ENCODE results near the gene MYL5. TPM values are rescaled to one million over a fixed set of nuclear protein-coding genes. Genes with fewer than 3 reads are reported as not detected.

The MYL5 gene
- total RNA-seq = 10 to 100 TPM; 14.6 to 25.7 TPM

DNA sequence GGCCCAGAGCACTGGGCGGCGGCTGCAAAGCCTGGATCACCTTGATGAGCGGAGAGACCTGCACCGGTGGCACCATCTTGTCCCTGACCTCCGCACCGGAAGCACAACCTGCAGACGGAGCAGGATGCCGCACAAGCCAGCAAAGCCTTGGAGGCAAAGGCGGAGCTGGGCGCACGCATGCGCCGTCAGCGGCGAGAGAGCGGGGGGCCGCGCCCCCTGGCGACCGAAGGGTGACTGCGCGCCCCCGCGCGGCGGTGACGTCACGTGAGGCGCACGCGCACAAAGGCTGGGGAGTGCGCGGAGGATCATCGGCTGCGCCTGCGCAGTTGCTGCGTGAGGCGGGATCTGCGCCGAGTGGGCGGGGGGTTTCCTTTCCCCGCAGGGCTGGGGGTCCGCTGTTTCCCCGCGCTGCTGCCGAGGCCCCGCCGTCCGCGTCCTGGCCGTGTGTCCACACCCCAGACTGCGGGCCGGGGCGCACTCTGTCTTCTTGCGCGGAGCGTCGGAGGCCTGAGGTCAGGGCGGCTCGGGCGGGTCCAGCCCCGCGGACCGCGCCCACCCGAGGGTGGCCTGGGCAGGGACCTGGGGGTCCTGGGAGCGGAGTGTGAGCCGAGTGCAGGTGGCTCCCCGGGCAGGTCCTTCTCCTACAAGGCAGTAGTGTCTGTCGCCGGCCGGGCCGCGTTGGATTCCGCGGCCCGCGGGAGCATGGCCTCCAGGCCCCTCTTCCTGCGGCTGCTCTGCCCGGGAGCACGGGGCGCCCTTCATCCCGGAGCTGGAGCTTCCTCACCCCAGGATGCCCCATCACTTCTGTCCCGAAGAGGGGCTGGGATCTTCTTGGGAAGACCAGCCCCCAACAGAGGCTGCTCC, at the start of gene MYL5, which contains the start of gene ATP5ME:
Gene MYL5, plus strand, starts transcription at position 371 of the 864 bp plus-strand sequence. CDS start 3,485 bp downstream, outside the sequence.
Gene ATP5ME, minus strand, starts transcription at position 105 of the 864 bp plus-strand sequence. Its CDS starts 29 bp downstream, at position 76.
- peaks cover 20% of the 10 kb centered on the region for H3K4me1 ChIP-seq (replicated peaks)
- intact Hi-C loops (cut with DNase I) = loop anchor here (5.0 to 10.0 kb wide), 3 partner anchors 108 to 340 kb away; partner anchors contain the start of gene ZNF141
- no peaks in the 10 kb centered on the region for H3K27me3 ChIP-seq (replicated peaks; ENCODE audit: insufficient read depth)
- peak; percentile 92 for TF ChIP-seq POLR2A (IDR thresholded peaks at IDR 0.05)
- peak; percentile 96 for TF ChIP-seq POLR2AphosphoS5 (IDR thresholded peaks at IDR 0.05)
- TF ChIP-seq CTCF (IDR thresholded peaks at IDR 0.05) = peak; percentile 95 to 100 (median 98)
- no peaks in the 10 kb centered on the region for H3K9me3 ChIP-seq
- H3K36me3 ChIP-seq = peaks cover 0 to 6% of the 10 kb centered on the region in 2 donors
- 0% methylated on average over 74 of the region's 84 CpGs for WGBS
- peak within 1 kb of the TSS; percentile 86 to 99 for H3K4me3 ChIP-seq
- peak within 1 kb of the TSS; percentile 94 to 98 for H3K27ac ChIP-seq
- DNase-seq (ENCODE audit: low spot score) = peak; percentile 95

GRCh38 chr4:624705-625590, 49.4 kb upstream of the MYL5 start, which contains the start of gene PDE6B:
Gene PDE6B (plus strand): TSS chr4:625573. CDS start chr4:625627, 54 bp downstream.
- Histone ChIP-seq H3K27ac (no peak within 1 kb of the TSS), H3K4me1 (replicated peaks) (no peaks in the 10 kb centered on the region), H3K36me3 (no peaks in the 10 kb centered on the region), H3K4me3 (no peak within 1 kb of the TSS), H3K27me3 (replicated peaks; ENCODE audit: insufficient read depth) (no peaks in the 10 kb centered on the region), H3K9me3 (no peaks in the 10 kb centered on the region)
- no peak for TF ChIP-seq POLR2AphosphoS5 (IDR thresholded peaks at IDR 0.05)
- TF ChIP-seq CTCF (IDR thresholded peaks at IDR 0.05) = no peak
- 66% methylated on average over 21 of the region's 21 CpGs for WGBS
- intact Hi-C loops (cut with DNase I) = no loop called here
- no peak for DNase-seq (ENCODE audit: low spot score)

- DNase-seq (ENCODE audit: low spot score) = no peak
- WGBS = 93% methylated on average over 39 of the region's 39 CpGs
- TF ChIP-seq CTCF (IDR thresholded peaks at IDR 0.05) (no peak), POLR2AphosphoS5 (IDR thresholded peaks at IDR 0.05) (no peak), POLR2A (IDR thresholded peaks at IDR 0.05) (no peak)
- no peak overlapping the region for H3K27ac ChIP-seq
- intact Hi-C loops (cut with DNase I) = no loop called here
- no peaks in the 10 kb centered on the region for H3K4me1 ChIP-seq (replicated peaks)
- H3K36me3 ChIP-seq = no peaks in the 10 kb centered on the region
- H3K27me3 ChIP-seq (replicated peaks; ENCODE audit: insufficient read depth) = no peaks in the 10 kb centered on the region
- H3K9me3 ChIP-seq = no peaks in the 10 kb centered on the region
- no peak overlapping the region for H3K4me3 ChIP-seq
These were observed 48.6 kb upstream of the MYL5 start for GRCh38 chr4:625631-626161.

DNA sequence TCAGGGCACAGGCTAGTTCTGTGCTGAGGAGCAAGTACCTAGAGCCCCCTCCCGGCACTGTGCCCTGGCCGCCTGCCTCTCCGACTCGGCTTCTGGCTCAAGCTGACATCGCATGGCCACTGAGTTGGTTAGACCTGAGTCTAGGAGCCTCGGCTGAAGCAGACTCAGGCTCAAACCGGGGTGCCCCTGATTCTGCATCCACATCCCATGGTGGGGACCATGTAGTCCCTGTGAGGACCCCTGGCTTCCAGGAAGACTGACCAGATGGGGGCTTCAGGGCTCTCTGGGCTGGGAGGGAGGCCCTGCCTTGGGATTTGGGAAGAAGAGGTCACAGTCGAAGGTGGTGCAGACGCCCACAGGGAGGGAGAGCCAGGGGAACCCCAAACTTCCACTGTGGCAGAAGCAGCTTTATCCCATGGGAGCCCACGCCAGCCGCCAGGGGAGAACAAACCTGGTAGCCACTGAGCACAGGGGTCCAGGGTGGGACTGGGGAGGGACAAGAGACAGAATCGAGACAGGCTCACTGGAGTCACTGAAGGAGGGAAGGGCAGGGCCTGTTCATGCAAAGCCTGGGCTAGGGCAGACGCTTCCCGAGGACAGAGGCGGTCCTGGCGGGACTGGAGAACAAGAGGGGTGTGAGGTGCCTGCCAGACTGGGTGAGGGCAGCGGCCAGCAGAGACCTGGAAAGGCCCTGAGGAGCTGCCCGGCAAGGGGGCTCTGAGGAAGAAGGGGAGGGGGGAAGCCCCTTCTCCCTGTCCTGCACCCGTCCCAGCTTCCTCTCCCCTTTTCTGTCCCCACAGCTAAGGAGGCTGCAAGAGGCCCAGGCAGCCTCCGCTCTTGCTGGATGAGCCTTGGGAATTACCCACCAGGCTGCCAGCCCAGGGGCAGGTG, 47.9 kb upstream of the MYL5 start:
- no peak for DNase-seq (ENCODE audit: low spot score)
- H3K27ac ChIP-seq = no peak overlapping the region
- H3K27me3 ChIP-seq (replicated peaks; ENCODE audit: insufficient read depth) = no peaks in the 10 kb centered on the region
- no peaks in the 10 kb centered on the region for H3K9me3 ChIP-seq
- no peak for TF ChIP-seq POLR2A (IDR thresholded peaks at IDR 0.05)
- no peak for TF ChIP-seq CTCF (IDR thresholded peaks at IDR 0.05)
- no peak for TF ChIP-seq POLR2AphosphoS5 (IDR thresholded peaks at IDR 0.05)
- no peaks in the 10 kb centered on the region for H3K4me1 ChIP-seq (replicated peaks)
- no peaks in the 10 kb centered on the region for H3K36me3 ChIP-seq
- intact Hi-C loops (cut with DNase I) = no loop called here
- WGBS = 61% methylated on average over 16 of the region's 20 CpGs
- no peak overlapping the region for H3K4me3 ChIP-seq
